HG03196 (cell line): Measurements from ENCODE around the gene SLC12A6.
"Not testable (repeated sequence)": the region's sequence is repeated elsewhere in the genome, so short reads cannot be mapped to it uniquely, and the experiment has no call there.

Experiments used
- ATAC-seq: cut with Tn5 transposase; IDR thresholded peaks from one replicate; pipeline ENCODE4 v1.9.1; 2021; ENCODE audit not compliant: unreplicated experiment

SLC12A6 gene

DNA sequence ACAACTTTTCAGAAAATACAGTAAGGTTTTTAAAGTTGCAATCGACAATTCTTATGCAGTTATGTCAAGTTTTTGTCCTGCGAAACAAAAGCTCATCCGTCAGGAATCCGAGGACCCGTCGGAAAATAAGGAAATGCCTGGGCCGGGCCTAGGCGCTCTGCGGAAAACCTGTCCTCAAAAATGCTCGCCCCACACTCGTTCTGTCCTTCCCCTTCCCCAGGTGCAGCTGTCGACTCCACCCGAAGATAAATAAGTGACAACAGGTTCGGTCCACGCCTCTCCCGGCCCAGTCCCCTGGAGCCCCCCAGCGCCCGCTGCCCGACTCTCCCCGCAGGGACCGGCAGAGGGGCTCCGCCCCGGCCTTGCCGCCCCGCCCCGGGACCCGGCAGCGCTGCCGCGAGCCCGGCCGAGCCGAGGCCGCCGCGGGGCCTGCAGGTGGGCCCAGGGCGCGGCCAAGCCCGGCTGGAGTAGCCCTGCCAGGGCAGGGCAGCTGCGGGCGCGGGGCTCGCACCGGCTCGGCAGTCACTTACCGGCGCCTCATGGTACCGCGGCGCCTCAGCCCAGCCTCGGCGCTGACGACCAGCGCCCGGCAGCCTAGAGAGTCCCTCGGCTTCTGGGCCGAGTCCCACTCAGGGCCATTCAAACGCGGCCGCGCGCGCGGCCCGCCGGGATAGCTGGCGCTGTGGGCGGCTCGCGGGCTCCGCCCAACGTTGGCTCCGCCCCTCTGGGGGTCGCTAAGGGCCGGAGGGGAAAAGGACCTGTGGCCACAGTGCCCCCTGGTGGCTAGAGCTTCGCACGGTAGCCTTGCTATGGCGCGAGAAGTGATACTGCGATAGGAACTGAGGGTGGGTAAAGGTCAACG is 127.9 kb downstream of the SLC12A6 start, which contains the start of gene KATNBL1:
Gene KATNBL1, minus strand, starts transcription at position 676 of the 862 bp plus-strand sequence. CDS start 46,420 bp downstream, outside the sequence.
- peak; percentile 92 for ATAC-seq

DNA sequence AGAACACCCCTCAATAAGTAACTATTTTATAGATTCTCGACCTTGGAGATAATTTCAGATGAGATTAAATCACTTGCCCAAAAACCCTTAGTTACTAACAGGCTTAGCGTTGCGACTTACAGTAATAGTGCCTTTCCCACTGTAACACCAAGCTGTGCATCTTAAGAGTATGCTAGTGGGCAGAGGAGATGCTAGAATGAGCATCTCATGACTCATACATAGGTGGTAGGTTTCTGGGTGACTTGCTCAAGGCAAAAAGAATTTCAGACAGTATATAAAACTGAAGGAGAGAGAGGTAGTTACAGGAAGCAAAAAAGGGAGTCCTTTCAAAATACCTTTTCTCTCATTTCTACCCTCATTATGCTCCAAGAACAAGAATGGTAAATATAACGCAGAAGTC is 131.6 kb downstream of the SLC12A6 start:
- no peak for ATAC-seq

DNA sequence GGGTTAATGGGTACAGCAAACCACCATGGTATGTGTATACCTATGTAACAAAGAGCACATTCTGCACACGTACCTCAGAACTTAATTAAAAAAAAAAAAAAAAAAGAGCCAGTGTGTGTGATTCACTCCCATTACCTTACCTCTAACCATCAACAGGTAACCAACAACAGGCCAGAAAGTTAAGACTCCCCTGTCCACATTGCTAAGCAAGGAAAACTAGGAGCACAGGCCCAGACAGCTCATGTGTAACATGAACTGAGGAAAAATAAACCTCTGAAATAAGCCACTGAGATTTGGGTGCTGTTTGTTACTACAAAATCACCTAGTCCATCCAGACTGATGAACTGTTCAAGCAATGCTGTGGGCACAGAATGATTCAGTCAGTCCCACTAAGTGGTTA is 133.6 kb downstream of the SLC12A6 start:
- no peak for ATAC-seq

DNA sequence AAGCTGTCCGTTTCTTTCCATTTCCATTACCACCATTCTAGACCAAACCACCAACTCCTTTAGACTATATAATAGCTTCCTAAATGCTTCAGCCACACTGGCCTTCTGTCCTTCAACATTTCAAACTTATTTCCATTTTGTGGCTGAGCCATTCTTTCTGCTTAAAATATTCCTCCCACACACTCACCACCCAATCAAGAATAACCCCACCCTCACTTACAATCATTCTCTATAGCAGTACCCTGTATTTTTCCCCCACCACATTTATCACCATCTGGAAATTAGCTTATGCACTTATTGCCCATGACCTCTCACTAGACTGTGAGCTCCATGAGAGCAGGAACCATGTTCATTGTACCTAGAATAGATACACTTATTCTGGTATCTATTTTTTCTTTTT is 134.3 kb downstream of the SLC12A6 start:
- ATAC-seq = no peak

DNA sequence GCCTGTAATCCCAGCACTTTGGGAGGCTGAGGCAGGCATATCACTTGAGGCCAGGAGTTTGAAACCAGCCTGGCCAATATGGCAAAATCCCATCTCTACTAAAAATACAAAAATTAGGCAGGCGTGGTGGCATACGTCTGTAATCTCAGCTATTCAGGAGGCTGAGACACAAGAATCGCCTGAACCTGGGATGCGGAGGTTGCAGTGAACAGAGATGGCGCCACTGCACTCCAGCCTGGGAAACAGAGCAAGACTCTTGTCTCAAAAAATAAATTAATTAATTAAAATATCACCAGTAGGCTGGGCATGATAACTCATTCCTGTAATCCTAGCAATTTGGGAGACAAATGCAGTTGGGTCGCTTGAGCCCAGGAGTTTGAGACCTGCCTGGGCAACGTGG is 144.3 kb downstream of the SLC12A6 start:
- not testable (repeated sequence) for ATAC-seq

DNA sequence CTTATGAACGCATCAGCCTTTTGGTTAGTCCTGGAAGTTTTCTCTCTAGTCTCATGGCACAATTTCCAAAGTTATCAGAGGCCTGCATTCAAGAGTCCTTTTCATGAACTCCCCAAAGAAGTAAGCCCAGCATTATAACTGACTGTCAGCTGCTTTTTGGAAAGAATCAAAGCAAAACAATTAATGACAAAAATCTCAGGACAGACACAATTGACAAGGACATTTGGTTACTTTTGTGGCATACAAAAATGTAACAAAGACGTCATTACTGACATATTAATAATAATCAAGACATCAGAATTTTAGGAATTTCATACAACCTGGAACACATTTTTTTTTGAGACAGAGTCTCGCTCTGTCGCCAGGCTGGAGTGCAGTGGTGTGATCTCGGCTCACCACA is 148.9 kb downstream of the SLC12A6 start:
- ATAC-seq = no peak

DNA sequence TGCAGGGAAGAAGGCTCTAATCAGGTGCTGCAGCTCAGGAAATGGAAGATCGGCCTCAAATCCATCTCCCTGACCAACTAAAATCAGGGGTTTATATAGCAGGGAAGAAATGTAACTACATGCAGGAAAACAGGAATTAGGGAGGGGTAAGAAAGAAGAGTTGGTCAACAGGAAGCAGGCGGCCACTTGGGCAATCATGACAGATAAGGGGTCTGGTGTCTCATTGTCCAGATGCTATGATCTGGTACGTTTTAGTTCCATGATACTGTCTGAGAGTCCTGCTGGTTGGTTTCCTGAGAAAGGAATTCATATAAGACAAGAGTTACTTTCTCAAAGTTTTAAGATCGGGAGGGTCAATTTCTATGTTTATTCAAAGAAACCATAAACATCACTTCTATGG is 151.9 kb downstream of the SLC12A6 start:
- ATAC-seq = no peak

DNA sequence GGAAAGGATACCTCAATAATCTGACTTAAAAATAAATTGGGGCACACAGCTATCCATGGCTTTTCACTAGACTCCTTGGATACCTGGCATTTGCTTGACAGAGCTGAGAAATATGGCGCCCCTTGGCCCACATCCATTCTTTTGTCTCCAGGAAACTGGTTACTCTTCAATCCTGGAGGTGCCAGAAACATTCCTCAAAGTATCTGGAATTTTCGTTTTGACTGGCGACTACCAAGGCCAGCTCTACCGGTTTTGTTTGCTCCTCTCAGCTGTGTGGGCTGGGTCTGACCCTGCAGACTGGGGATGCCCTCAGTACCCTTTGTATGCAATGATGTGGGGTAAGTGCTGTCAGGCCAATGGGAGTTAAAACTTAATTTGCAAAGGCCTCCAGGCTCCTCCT is 154.6 kb downstream of the SLC12A6 start:
- ATAC-seq = no peak
